HL-60/S4 (cell line): Measurements from ENCODE around the gene TRAPPC8.
"Not testable (repeated sequence)": the region's sequence is repeated elsewhere in the genome, so short reads cannot be mapped to it uniquely, and the experiment has no call there.

Source experiments
- in situ Hi-C: fragments of 300-500 bp; cut with MboI; formaldehyde crosslinking; loops from 2 replicates; pipeline ENCODE4 v1.14.3; 2022; ENCODE audit warnings: low sequenced_read_pairs

TRAPPC8 gene

GRCh38 chr18:31946305-31947046 is 3.5 kb upstream of the TRAPPC8 start:
- in situ Hi-C loops: no loop called here

DNA sequence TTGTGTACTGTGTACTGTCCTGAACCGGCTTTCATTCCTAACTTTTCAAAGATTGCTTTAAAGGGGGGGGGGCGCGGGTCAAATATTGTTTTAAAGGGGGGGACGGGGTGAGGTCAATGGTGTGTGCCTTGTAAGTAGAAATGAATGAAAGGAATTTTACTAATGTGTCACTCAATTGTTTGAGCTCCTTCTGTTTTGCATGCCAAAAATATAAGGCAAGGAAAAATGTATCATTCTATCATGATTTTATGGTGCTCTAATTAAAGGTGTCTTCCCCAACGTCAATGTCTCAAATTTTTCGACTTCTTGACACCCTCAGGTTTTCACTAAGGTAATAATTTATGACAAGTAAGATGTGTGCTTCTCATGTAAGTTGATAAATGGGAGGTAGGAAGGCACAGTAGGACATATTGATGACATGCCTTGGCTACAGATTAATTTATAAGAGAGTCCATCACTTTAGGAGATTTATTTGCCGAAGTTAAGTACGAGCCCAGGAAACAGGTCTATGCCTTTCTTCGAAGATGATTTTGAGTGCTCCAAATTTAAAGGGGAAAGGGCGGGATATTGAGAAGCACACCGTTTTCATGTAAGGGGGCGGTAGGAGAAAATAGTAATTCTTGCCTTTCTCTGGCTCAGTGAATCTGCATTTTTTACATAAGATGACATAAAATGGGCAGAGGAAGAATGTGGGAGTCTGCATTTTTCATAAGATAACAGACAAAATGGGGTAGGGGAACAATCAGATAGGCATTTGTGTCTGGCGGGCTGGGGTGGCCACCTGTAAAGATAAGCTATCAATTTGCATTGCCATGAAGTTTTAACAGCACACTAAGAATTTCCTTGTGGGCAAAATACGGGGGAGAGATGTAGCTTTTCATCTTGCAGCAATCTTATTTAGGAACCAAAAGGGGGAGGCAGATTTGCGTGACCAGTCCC is 1.2 kb upstream of the TRAPPC8 start:
- in situ Hi-C loops: no loop called here

GRCh38 chr18:31942291-31942998 is 483 bp downstream of the TRAPPC8 start:
- in situ Hi-C loops: no loop called here

DNA sequence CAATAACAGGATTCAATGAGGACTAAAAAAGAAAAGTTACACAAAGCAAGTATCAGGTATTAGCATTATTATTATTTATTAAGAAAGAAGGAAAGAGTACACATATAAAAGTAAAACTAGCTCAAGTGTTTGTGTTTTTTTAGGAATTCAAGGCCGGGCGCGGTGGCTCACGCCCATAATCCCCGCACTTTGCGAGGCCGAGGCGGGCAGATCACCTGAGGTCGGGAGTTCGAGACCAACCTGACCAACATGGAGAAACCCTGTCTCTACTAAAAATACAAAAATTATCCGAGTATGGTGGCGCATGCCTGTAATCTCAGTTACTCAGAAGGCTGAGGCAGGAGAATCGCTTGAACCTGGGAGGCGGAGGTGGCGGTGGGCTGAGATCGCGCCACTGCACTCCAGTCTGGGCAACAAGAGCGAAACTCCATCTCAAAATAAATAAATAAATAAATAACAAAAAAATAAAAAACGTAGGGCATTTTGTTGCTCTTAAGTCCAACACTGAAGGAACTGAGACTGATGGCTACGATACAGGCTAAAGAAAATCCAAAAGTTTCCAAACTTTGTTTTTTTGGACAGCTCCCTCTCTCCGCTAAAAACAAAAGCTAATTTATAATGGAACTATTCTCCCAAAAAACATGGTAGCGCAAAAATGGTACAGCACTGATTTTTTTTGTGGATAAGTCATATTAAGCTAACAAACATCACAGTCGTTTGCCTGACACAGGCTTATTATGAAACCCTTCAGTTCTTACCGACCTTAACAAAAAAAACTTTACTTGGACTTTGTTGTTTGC is 1.7 kb downstream of the TRAPPC8 start:
- in situ Hi-C loops: no loop called here

- in situ Hi-C loops: not testable (repeated sequence)
Observed at GRCh38 chr18:31934773-31935172, 8.2 kb downstream of the TRAPPC8 start.

DNA sequence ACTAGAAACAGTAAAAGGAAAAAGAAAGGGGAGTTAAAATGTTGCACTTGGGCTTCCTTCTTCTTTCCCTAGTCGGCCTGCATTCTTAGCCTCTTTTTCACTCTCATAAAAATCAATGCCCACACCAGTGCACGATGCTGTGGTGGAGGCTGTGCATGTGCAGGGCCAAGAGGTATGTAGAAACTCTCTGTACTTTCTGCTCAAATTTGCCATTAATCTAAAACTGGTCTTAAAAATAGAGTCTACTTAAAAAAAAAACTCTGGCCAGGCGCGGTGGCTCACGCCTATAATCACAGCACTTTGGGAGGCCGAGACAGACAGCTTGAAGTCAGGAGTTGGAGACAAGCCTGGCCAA is 11.1 kb downstream of the TRAPPC8 start:
- in situ Hi-C loops: no loop called here

GRCh38 chr18:31931163-31931885 is 11.6 kb downstream of the TRAPPC8 start:
- in situ Hi-C loops: no loop called here

- in situ Hi-C loops: no loop called here
Observed at GRCh38 chr18:31929273-31929672, 13.7 kb downstream of the TRAPPC8 start.

GRCh38 chr18:31926988-31927387 is 15.9 kb downstream of the TRAPPC8 start:
- in situ Hi-C loops: not testable (repeated sequence)

DNA sequence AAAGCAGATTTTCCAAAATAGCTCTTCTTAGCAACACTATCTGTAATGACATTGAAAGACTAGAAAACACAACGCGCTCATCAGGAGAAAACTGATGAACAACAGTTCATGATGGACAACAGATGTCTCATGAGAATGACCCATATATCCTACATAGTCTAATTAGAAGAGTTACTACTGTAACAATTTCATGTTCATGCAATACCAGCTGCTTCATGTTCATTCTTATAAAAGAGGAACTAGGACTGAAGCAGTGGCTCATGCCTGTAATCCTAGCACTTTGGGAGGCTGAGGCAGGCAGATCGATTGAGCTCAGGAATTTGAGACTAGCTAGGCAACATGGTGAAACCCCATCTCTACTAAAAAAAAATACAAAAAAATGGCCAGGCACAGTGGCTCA is 22.7 kb downstream of the TRAPPC8 start:
- in situ Hi-C loops: no loop called here

GRCh38 chr18:31919366-31919765 is 23.6 kb downstream of the TRAPPC8 start:
- in situ Hi-C loops: not testable (repeated sequence)

DNA sequence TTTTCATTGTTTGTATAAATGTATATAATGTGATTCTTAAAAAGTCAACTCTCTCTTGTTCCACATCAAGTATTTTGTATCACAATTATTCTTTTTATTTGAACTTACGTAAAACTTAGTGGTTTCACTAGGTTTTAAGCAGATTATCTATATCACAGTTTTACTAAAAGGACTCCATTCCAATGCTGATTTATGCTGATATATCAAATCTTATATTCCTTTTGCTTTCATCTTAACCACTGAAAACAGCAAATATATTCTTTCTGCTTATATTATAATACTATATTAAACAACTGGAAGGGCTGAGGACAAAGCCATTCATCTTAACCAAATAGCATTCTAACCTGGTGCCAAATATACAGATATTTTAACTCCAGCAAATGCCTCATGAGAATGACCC is 24.2 kb downstream of the TRAPPC8 start:
- in situ Hi-C loops: no loop called here

- in situ Hi-C loops: no loop called here
Observed at GRCh38 chr18:31901063-31901462, 41.9 kb downstream of the TRAPPC8 start.

DNA sequence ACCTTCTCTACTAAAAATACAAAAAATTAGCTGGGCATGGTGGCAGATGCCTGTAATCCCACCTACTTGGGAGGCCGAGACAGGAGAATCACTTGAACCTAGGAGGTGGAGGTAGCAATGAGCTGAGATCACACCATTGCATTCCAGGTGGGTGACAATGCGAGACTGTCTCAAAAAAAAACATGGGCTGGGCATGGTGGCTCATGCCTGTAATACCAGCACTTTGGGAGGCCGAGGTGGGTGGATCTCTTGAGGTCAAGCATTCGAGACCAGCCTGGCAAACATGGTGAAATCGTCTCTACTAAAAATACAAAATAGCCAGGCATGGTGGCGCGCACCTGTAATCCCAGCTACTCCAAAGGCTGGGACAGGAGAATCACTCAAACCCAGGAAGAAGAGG is 43.2 kb downstream of the TRAPPC8 start:
- in situ Hi-C loops: not testable (repeated sequence)

GRCh38 chr18:31892936-31893335 is 50.0 kb downstream of the TRAPPC8 start:
- in situ Hi-C loops: no loop called here

- in situ Hi-C loops: no loop called here
Observed at GRCh38 chr18:31891566-31891965, 51.4 kb downstream of the TRAPPC8 start.

DNA sequence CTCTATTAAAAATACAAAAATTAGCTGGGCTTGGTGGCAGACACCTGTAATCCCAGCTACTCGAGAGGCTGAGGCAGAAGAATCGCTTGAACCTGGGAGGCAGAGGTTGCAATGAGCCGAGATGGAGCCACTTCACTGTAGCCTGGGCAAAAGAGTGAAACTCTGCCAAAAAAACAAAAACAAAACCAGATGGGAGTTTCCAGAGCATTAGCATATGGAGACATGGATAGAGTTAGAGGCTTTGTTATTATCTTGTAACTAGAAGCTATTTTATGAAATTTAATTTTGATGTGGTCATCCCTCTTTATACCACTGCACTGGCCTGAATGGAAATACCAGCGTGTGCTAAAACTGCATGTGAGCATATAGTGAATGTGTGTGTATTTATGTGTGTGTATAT is 58.9 kb downstream of the TRAPPC8 start:
- in situ Hi-C loops: no loop called here

DNA sequence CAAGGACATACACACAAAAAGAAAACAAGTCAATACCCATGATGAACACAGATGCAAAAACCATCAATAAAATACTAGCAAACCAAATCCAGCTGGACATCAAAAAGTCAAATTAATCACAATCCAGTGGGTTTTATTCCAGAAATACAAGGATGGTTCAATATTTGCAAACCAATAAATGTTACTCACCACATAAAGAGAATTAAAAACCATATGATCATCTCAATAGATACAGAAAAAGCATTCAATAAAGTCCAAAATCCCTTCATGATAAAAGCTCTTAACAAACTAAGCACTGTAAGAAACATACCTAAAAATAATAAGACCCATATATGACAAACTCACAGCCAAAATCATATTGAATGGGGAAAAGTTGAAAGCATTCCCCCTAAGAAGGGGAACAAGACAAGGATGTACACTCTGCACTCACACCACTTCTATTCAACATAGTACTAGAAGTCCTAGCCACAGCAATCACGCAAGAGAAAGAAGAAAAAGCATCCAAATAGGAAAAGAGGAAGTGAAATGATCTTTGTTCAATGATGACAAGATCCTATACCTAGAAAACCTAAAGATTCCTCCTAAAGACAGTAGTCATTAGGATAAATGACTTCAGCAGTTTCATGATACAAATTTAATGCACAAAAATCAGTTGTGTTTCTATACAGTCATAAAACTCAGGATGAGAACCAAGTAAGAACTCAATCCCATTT is 62.6 kb downstream of the TRAPPC8 start:
- in situ Hi-C loops: no loop called here

DNA sequence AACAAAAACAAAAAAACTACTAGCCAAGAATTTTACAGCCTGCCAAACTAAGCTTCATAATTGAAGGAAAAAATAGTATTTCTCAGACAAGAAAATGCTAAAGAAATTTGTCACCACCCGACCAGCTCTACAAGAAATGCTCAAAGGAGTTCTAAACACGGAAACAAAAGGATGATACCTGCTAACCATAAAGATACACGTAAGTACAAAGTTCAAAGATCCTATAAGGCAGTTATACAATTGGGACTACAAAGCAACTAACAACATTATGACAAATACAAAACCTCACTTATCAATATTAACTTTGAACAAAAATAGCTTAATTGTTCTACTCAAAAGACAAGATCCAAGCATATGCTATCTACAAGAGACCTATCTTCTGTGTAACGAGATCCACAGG is 64.6 kb downstream of the TRAPPC8 start:
- in situ Hi-C loops: no loop called here
